SU-DHL-6 (cell line): ENCODE measurements around the gene CDCA7.

ENCODE experiments used
- CTCF ChIP-seq: fragments of 200-600 bp; sonication (generic); IDR thresholded peaks from one replicate; pipeline ENCODE4 v1.5.1; 2017; ENCODE audit warnings: antibody characterized with exemption, mild to moderate bottlenecking, low read length, moderate library complexity; ENCODE audit not compliant: insufficient read depth, poor library complexity, severe bottlenecking
- EZH2phosphoT487 ChIP-seq: fragments of 200-600 bp; sonication (generic), shearing (Covaris generic); conservative IDR thresholded peaks from 2 replicates; pipeline ENCODE4 v1.6.1; 2018; ENCODE audit warnings: mild to moderate bottlenecking, antibody characterized with exemption, low read length, moderate library complexity, mixed read lengths

- no peak for TF ChIP-seq CTCF
- TF ChIP-seq EZH2phosphoT487 = no peak
These were observed 8.6 kb upstream of the CDCA7 start for GRCh38 chr2:173346035-173346434.
